Spleen (tissue), 7 donors: ENCODE measurements around the gene ARHGEF38.

ENCODE experiments used
- POLR2A ChIP-seq, 3 donors: fragments of 450-650 bp; IDR thresholded peaks; one replicate each; pipeline ENCODE4 v1.5.1; 2017; ENCODE audit warnings: antibody characterized with exemption in 3 of 3, mild to moderate bottlenecking in 1 of 3
- POLR2AphosphoS5 ChIP-seq, 3 donors: sonication (generic); formaldehyde crosslinking; IDR thresholded peaks; one replicate each; pipeline ENCODE4 v1.5.1; 2017; ENCODE audit warnings: antibody characterized with exemption in 3 of 3
- TF ChIP-seq, protein P1 (sequence below), 11 experiments: fragments of 200-600 bp in 7 of 11; fragments of 450-650 bp in 4 of 11; sonication (generic) in 4 of 11; IDR thresholded peaks in 8 of 11; conservative IDR thresholded peaks in 3 of 11; 1 replicate in 7 of 11; 2 replicates in 4 of 11; pipeline versions ENCODE4 v1.4.0 to v1.8.0; 2016 to 2021; ENCODE audit warnings: antibody characterized with exemption in 11 of 11, inconsistent platforms in 4 of 11, mild to moderate bottlenecking in 1 of 11
- donor health status: DM: no; HTN: no; CAD: no; lungs with moderate emphysema.
- donor health status: DM: no; HTN: no; CAD: no.
- donor health status: DM: no; HTN: no; CAD: no.

DNA sequence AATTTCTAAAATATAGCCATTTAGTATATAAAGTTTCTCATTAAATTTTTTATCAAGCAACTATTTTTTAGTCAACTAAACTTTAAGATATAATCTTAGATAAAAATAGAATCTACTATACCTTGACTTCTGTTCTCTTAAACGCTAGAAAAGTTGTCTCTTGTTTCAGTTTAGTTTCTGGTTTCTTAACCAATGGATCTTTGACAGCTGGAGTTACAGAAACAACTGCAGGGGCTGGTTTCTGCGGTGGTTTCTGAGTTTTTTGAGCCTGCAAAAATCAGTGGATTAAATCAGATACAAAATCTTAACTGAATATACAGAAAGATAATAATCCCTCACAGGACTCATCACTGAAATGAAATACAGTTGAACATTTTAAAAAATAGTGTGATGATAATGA is 134.2 kb downstream of the ARHGEF38 start:
- TF ChIP-seq, protein P1, sequence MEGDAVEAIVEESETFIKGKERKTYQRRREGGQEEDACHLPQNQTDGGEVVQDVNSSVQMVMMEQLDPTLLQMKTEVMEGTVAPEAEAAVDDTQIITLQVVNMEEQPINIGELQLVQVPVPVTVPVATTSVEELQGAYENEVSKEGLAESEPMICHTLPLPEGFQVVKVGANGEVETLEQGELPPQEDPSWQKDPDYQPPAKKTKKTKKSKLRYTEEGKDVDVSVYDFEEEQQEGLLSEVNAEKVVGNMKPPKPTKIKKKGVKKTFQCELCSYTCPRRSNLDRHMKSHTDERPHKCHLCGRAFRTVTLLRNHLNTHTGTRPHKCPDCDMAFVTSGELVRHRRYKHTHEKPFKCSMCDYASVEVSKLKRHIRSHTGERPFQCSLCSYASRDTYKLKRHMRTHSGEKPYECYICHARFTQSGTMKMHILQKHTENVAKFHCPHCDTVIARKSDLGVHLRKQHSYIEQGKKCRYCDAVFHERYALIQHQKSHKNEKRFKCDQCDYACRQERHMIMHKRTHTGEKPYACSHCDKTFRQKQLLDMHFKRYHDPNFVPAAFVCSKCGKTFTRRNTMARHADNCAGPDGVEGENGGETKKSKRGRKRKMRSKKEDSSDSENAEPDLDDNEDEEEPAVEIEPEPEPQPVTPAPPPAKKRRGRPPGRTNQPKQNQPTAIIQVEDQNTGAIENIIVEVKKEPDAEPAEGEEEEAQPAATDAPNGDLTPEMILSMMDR (IDR thresholded peaks at IDR 0.05 in 8 of 11, conservative IDR thresholded peaks at IDR 0.05 in 3 of 11): no peak
- TF ChIP-seq POLR2A (IDR thresholded peaks at IDR 0.05): no peak
- TF ChIP-seq POLR2AphosphoS5 (IDR thresholded peaks at IDR 0.05): no peak
